Kidney (tissue), 22 donors: Measurements from ENCODE around the gene OR5AL1. TPM values are rescaled to one million over a fixed set of nuclear protein-coding genes. Genes with fewer than 3 reads are reported as not detected.

ENCODE experiments used
- DNase-seq, 5 donors: peaks; one replicate each; pipeline ENCODE4 v3.0.0-alpha.2; 2013 to 2020
- FAIRE-seq: peaks from 2 replicates; lab custom pipeline; 2012; peaks lifted over from hg19 to GRCh38; lab: Jason Lieb, UNC
- H3K27ac ChIP-seq, 2 donors: one replicate each; pipeline ENCODE4 v1.7.0; 2013; ENCODE audit warnings: low read depth in 2 of 2, low read length in 2 of 2, inconsistent platforms in 1 of 2
- H3K27me3 ChIP-seq: one replicate; pipeline ENCODE4 v1.7.1; 2013; ENCODE audit warnings: low read length, inconsistent platforms; ENCODE audit not compliant: control insufficient read depth, insufficient read depth
- H3K36me3 ChIP-seq, 3 donors: one replicate each; pipeline versions ENCODE4 v1.7.0 to v1.7.1; 2013; ENCODE audit warnings: low read length in 3 of 3, control low read depth in 1 of 3, inconsistent platforms in 1 of 3; ENCODE audit not compliant: insufficient read depth in 3 of 3, control insufficient read depth in 2 of 3
- H3K4me1 ChIP-seq, 3 donors: one replicate each; pipeline versions ENCODE4 v1.7.0 to v1.7.1; 2013; ENCODE audit warnings: low read length in 3 of 3, inconsistent platforms in 1 of 3, low read depth in 1 of 3; ENCODE audit not compliant: control insufficient read depth in 2 of 3, insufficient read depth in 2 of 3
- H3K4me3 ChIP-seq, 3 donors: one replicate each; pipeline versions ENCODE4 v1.7.0 to v1.8.1; 2013; ENCODE audit warnings: low read length in 3 of 3, control low read depth in 1 of 3, inconsistent platforms in 1 of 3
- H3K9ac ChIP-seq, 3 donors: one replicate each; pipeline versions ENCODE4 v1.7.0 to v1.7.1; 2013; ENCODE audit warnings: low read length in 3 of 3, control low read depth in 1 of 3, inconsistent platforms in 1 of 3
- H3K9me3 ChIP-seq, 3 donors: one replicate each; pipeline versions ENCODE4 v1.7.0 to v1.7.1; 2013; ENCODE audit warnings: low read length in 3 of 3, control low read depth in 1 of 3, inconsistent platforms in 1 of 3; ENCODE audit not compliant: control insufficient read depth in 2 of 3, insufficient read depth in 1 of 3
- intact Hi-C: fragments of 100-400 bp; cut with DNase I; formaldehyde crosslinking; loops from one replicate; pipeline ENCODE4 v1.11.1; 2022
- long read RNA-seq, 10 donors: library from polyadenylated mRNA in 1 of 10; unstranded in 1 of 10; transcript quantifications; one replicate each; pipeline ENCODE4 v2.0.0 and lab custom pipeline, GENCODE V29; 2021 to 2026
- polyA plus RNA-seq: library from polyadenylated mRNA; stranded (reverse); fragments of 350-450 nt; fragmentation: Illumina TruSeq; extraction: RNeasy Lipid Tissue Mini Kit (QIAGEN cat#74804); gene quantifications from one replicate; pipeline ENCODE4 v1.2.3, GENCODE V29; 2014; ENCODE audit warnings: low read depth, low replicate concordance; ENCODE audit not compliant: insufficient read depth
- total RNA-seq: library from RNA; stranded (reverse); fragmentation: NEBNext Ultra II Directional; extraction: Animal tissue kit (Norgen Biotek cat#: 25700); gene quantifications from one replicate; pipeline ENCODE4 v1.2.1, GENCODE V29; 2021
- TF ChIP-seq, protein P1 (sequence below): IDR thresholded peaks from 3 replicates; pipeline ENCODE4 v1.5.1; 2012; ENCODE audit warnings: mild to moderate bottlenecking, moderate library complexity, borderline replicate concordance; ENCODE audit not compliant: insufficient read depth; ENCODE audit errors: extremely low read depth
- donor health status: control.
- donor health status: control.
- donor health status: control.
- donor health status: control.
- donor health status: control.
- donor health status: DM: yes; HTN: yes; CAD: no.
- donor health status: Normal renal cell carcinoma (clear cell type).

The OR5AL1 gene
- not detected for total RNA-seq
- not detected for polyA plus RNA-seq
- long read RNA-seq, donor 1 = 0 reads
- long read RNA-seq, donor 2 = 0 reads
- long read RNA-seq, donor 3 = 0 reads
- long read RNA-seq, donor 4 = 0 reads
- long read RNA-seq, donor 5 = 0 reads
- long read RNA-seq, donor 6 = 0 reads
- long read RNA-seq, donor 7 = 0 reads
- long read RNA-seq, donor 8 = 0 reads
- long read RNA-seq, donor 9 = 0 reads
- long read RNA-seq, donor 10 = 0 reads

DNA sequence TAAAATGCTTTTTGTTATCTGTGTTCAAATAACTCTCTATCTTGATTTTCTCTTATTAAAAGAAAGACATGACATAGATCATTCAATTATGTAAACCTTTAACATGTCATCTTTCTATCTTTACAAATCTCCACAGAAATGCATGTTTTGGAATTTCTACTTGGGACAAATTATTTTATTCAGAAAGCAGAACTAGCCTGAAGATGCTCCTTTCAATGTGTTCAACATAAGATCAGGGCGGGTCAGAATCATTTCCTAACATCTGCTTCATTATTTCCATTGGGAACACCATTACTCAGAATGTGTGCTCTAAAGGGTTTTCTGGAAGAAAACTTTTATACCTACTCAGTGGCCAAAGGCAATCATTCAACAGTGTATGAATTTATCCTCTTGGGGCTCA, at the start of gene OR5AL1:
TSS of gene OR5AL1 (plus strand) at position 301 of the 400 bp plus-strand sequence.
- H3K36me3 ChIP-seq = no peaks in the 10 kb centered on the region
- no peak within 1 kb of the TSS for H3K27ac ChIP-seq
- DNase-seq (no peak), FAIRE-seq (no peak)
- no peak within 1 kb of the TSS for H3K4me3 ChIP-seq
- no peaks in the 10 kb centered on the region for H3K27me3 ChIP-seq
- H3K4me1 ChIP-seq = no peaks in the 10 kb centered on the region
- TF ChIP-seq, protein P1, sequence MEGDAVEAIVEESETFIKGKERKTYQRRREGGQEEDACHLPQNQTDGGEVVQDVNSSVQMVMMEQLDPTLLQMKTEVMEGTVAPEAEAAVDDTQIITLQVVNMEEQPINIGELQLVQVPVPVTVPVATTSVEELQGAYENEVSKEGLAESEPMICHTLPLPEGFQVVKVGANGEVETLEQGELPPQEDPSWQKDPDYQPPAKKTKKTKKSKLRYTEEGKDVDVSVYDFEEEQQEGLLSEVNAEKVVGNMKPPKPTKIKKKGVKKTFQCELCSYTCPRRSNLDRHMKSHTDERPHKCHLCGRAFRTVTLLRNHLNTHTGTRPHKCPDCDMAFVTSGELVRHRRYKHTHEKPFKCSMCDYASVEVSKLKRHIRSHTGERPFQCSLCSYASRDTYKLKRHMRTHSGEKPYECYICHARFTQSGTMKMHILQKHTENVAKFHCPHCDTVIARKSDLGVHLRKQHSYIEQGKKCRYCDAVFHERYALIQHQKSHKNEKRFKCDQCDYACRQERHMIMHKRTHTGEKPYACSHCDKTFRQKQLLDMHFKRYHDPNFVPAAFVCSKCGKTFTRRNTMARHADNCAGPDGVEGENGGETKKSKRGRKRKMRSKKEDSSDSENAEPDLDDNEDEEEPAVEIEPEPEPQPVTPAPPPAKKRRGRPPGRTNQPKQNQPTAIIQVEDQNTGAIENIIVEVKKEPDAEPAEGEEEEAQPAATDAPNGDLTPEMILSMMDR = no peak
- H3K9ac ChIP-seq = no peak within 1 kb of the TSS
- no peaks in the 10 kb centered on the region for H3K9me3 ChIP-seq
- intact Hi-C loops = no loop called here

DNA sequence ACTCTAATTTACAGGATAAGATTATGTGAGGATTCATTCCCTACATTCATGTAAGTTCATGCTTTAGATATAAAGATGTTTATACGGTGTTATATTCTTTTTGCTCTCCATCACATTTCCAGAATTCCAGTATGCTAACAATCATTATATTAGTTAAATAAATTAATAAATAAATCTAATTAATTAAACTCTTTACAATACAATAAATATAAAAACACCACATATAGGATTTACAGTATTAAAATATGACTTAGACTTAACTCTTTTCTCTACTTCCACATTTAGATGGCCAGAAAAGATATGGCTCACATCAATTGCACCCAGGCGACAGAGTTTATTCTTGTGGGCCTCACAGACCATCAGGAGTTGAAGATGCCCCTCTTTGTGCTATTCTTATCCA, 37.2 kb upstream of the OR5AL1 start, which contains the start of gene OR8U1:
TSS of gene OR8U1 (plus strand) at position 301 of the 400 bp plus-strand sequence. CDS start at position 301, 0 bp downstream.
- no peak within 1 kb of the TSS for H3K9ac ChIP-seq

DNA sequence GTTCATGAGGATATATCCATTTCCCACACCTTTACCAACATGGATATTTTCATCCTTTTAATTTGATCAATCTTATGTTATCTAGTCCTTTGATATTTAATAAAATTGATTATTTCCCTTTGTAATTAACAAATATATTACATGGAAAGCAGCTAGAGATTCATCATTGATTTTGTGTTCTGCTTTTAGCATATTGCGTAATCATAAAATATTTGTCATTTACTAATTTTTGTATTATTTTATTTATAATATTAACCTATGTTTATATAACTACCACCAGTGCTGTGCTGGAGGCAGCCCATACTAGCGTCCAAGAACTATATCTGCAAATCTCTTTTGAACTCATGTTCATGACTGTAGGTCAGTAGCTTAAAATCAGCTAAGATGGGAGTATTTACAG, 32.4 kb upstream of the OR5AL1 start:
- no peaks in the 10 kb centered on the region for H3K4me1 ChIP-seq
- TF ChIP-seq, protein P1 = no peak
- FAIRE-seq (no peak), DNase-seq (no peak)
- H3K27me3 ChIP-seq = no peaks in the 10 kb centered on the region
- H3K27ac ChIP-seq = no peak overlapping the region
- intact Hi-C loops = no loop called here
- H3K36me3 ChIP-seq = no peaks in the 10 kb centered on the region
- H3K9me3 ChIP-seq = peaks cover 0 to 4% (median 0%) of the 10 kb centered on the region in 3 donors
- H3K9ac ChIP-seq = no peak overlapping the region
- no peak overlapping the region for H3K4me3 ChIP-seq

More for the DNA sequence above, 37.2 kb upstream of the OR5AL1 start, which contains the start of gene OR8U1:
- Histone ChIP-seq H3K27ac (no peak within 1 kb of the TSS), H3K36me3 (no peaks in the 10 kb centered on the region), H3K4me1 (no peaks in the 10 kb centered on the region), H3K4me3 (no peak within 1 kb of the TSS), H3K9me3 (peaks cover 0 to 4% (median 0%) of the 10 kb centered on the region in 3 donors), H3K27me3 (no peaks in the 10 kb centered on the region)
- FAIRE-seq (no peak), DNase-seq (no peak)
- intact Hi-C loops = no loop called here
- TF ChIP-seq, protein P1 = no peak
